AG09309 (cell line): ENCODE results near the gene SLC4A1AP.
A peak's percentile ranks its signal among the peaks of the same experiment; 100 is the strongest.

Experiments used
- DNase-seq: peaks from one replicate; pipeline ENCODE4 v3.0.0-alpha.2; 2010; ENCODE audit warnings: low read depth
- H3K4me3 ChIP-seq: 2 replicates; pipeline ENCODE4 v1.5.1; 2011; ENCODE audit warnings: mild to moderate bottlenecking, low read depth, low read length, moderate library complexity; ENCODE audit not compliant: control insufficient read depth
- TF ChIP-seq, protein P1 (sequence below): IDR thresholded peaks from 2 replicates; pipeline ENCODE4 v1.5.1; 2011; ENCODE audit warnings: mild to moderate bottlenecking, low read depth, low read length, inconsistent platforms; ENCODE audit not compliant: insufficient read depth, control insufficient read depth; ENCODE audit errors: missing control alignments

The SLC4A1AP gene

DNA sequence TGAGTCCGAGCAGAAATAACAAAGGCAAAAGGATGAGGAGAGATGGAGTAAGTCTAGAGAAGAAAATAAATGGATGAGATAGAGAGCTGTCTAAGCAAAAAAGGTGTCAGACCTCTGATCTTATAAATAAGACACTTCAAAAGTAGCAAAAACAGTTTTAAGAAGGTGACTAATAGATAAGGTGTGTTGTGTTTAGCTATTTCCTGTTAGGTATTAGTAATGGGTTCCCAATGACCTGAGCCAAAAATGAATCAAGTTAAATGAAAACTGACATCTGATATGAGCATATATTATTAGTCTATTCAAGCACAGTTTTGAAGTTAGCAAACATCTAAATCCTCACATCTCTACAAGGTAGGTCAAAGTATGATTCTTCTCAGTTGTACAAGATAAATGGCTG, 10.9 kb upstream of the SLC4A1AP start:
- TF ChIP-seq, protein P1, sequence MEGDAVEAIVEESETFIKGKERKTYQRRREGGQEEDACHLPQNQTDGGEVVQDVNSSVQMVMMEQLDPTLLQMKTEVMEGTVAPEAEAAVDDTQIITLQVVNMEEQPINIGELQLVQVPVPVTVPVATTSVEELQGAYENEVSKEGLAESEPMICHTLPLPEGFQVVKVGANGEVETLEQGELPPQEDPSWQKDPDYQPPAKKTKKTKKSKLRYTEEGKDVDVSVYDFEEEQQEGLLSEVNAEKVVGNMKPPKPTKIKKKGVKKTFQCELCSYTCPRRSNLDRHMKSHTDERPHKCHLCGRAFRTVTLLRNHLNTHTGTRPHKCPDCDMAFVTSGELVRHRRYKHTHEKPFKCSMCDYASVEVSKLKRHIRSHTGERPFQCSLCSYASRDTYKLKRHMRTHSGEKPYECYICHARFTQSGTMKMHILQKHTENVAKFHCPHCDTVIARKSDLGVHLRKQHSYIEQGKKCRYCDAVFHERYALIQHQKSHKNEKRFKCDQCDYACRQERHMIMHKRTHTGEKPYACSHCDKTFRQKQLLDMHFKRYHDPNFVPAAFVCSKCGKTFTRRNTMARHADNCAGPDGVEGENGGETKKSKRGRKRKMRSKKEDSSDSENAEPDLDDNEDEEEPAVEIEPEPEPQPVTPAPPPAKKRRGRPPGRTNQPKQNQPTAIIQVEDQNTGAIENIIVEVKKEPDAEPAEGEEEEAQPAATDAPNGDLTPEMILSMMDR = no peak
- DNase-seq = no peak
- no peak overlapping the region for H3K4me3 ChIP-seq

DNA sequence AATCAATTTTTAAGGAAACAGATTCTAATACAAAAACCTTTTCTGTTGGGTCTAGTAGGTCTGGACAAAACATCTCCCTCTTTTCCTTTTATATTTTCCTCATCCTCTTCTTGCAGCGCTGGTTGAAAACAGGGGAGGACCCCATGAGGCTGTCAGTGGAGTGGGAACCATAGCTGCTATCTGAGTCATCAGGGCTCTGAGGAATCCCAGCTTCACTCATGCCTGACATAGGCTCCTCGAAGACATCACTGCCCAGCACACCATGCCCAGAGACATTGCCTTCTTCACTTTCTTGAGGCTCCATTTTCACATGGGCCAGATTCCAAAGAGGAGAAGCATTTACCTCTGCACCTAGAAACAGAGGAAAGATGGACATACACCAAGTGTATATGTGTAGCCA, 10.3 kb upstream of the SLC4A1AP start:
- DNase-seq = no peak
- H3K4me3 ChIP-seq = no peak overlapping the region
- TF ChIP-seq, protein P1 = no peak

DNA sequence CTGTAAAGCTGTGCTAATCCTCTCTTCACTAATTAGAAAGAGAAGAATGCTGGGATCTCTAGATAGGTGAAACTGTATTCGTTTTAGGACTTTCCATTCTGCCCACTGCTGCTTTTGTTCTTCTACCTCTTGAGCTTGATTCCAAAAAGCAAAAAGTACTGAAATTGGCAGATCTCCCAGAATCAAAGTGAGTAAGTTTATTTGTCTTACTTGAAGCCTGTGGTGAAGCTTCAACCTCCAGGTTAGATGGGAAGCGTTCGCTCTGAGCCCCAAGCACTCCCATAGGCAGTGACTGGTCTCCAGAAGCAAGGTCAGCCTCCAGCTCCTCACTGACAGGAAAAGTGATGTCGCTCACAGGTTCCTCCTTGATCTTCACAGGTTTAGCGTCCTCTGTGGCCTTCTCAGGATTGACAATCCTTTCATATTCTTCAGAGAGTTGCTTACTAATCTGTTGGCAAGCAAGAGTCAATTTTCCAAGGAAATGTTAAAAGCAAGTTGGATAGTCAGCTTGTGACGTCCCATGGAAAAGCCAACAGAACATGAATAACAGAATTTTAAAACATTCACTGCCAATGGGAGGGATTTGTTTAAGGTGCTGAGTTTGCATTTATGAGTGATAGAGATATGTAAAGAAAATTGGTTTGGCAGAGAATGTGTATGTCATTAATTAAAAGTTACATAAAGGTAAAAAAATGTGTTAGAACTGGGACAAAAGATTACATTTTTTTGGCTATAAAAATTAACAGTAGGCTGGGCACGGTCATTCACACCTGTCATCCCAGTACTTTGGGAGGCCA, 8.3 kb upstream of the SLC4A1AP start:
- no peak for DNase-seq
- TF ChIP-seq, protein P1 = no peak

GRCh38 chr2:27661371-27661770, 2.3 kb upstream of the SLC4A1AP start:
- no peak overlapping the region for H3K4me3 ChIP-seq
- no peak for DNase-seq
- TF ChIP-seq, protein P1 = no peak

More for the DNA sequence above, 8.3 kb upstream of the SLC4A1AP start:
- H3K4me3 ChIP-seq = no peak overlapping the region

- TF ChIP-seq, protein P1 = peak; percentile 13
- no peak for DNase-seq
These were observed 475 bp downstream of the SLC4A1AP start for GRCh38 chr2:27664154-27664574.

DNA sequence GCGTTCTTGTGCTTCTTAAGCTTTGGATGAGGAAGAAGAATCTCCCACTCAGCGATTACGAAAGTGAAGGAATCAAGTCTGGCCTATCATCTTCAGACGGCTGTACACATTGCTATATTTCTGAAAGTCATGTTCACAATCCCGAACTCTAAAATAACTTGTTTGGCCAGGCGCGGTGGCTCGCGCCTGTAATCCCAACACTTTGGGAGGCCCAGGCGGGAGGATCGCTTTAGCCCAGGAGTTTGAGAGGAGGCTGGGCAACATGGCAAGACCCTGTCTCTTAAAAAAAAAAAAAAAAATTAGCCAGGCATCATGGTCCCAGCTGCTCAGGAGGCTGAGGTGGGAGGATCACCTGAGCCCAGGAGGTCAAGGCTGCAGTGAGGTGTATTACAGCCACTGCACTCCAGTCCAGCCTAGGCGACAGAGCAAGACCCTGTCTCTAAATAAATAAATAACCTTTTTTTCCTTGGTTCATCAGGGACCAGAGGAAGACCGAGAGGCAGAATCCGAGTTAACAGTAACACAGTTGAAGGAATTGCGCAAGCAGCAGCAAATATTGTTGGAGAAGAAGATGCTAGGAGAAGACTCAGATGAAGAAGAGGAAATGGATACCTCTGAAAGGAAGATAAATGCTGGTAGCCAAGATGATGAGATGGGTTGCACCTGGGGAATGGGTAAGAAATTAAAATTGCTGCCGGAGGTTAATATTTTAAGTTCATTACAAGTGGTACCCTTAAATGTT, 1.1 kb downstream of the SLC4A1AP start:
- TF ChIP-seq, protein P1 = no peak
- H3K4me3 ChIP-seq = peak overlapping the region; percentile 88
- no peak for DNase-seq

More at GRCh38 chr2:27664154-27664574, 475 bp downstream of the SLC4A1AP start:
- H3K4me3 ChIP-seq = peak overlapping the region; percentile 88
